ENCODE measurements around the gene BTRC.

Gene BTRC

DNA sequence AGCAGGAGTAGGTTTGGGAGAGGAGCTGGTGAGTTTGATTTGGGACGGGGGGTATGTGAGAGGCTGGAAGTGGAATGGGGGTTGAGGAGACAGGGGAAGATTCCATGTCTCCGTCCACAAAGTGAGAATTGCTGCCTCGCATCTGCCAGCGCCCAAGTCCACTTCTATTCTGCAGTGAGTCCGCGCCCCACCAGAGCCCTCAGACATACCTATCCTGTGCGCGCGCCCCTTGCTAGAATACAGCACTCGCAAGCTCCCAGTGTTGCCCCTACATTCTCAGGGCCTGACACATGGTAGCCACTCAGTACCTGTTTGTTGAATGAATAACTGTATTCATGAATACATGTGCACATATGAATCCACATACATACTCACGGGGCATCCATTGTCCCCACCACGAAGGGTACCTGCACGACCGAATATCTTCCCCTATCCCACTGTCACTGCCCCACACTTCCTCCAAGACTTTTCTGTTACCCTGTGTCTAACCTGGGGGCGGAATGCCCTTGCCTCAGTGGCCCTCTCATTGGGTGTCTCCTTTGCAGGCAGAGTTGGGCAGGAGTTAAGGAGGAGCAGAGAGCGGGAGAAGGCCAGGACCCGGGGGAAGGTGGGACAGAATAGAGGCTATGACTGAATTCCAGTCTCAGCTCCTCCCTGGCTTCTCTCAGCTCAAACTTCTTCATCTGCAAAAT is 214.2 kb downstream of the BTRC start:
- DNase-seq (ENCODE audit: low read depth) = no peak

DNA sequence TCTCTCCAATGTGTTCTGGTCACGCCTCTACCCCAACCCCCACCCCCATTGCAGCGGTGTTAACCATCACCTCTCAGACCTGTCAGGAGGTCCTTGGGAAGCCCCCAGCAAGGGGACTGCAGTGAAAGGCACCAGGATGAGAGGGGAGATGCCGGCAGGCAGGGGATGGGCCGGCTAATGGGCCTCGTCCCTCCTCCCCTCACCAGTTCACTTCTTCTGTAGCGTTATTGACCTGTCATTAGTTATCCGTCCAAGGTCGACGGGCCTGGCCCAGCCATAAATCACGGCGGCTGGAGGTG is 215.3 kb downstream of the BTRC start:
- no peak for DNase-seq (ENCODE audit: low read depth)

DNA sequence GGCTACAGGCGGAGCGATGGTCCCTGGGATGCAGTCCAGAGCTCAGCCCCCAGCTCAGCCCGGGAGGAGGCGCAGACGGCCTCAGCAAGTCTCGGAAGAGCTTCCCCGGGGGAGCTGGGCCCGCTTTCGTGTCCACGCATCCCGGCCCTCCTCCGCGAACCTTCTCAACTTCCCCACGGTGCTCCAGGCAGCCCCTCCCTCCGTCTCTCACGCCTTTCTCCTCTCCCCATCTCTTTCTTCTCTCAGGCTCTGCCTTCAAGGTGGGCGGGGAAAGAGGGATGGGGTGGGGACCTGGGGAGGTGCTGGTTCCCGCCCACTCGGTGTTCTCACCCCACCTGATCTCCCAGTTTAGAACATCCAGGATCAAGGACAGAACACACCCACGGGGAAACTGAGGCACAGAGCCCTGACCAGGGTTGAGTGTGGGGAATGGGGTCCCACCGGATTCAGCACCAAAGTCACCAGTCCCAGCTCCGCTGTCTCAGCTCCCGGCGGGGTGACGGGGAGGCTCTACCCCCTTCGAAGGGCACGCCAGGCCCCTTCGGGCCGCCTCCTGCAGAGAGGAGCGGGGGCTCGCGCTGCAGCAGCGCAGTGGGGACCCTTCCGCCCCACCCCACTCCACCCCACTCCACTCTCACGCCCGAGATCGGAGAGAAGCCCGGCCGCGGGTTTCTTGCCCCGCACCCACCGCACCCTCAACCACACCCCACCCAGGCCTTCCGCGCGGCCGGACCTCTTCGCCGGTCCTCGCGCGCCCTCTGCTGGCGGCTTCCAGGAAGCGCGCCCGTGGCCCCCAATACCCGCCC is 215.9 kb downstream of the BTRC start:
- peak; percentile 62 for DNase-seq (ENCODE audit: low read depth)

DNA sequence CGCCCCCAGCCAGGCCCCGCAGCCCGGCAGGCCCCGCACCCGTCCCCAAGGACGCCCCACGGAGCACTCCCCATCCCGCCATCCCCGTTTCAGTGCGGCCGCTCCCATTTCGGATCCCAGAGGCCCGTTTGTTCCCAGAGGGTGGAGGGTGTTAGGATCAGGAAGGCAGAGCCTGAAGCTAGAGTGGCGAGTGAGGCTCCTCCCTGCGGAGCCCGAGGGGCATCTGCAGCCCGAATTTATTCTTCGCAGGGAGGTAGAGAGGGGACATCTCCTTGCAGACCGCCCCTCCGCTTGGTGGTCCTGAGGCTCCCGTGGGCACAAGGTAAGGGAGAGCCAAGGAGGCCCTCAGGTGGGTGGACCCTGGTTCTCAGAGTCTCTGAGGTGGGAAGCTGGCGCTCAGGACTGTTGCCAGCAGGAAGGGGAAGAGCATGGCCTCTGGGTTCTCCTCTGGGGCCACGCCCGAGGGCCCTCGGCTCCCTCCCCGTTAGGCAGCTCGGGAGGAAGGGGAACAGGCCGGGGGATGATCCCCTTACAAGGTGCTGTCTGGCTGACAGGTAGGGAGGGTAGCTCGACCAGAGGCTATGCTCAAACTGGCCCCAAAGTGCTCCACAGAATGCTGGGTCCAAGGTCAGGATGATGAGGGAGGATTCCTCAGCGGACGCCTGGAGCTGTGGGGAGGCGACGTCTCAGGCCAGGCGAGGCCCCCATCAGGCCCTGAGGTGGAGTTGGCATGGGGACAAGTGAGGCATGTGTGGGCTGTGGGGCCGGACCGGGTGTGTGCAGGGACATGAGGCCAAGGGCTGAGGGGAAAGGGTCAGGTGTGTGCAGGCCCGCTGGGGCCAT is 216.7 kb downstream of the BTRC start:
- no peak for DNase-seq (ENCODE audit: low read depth)

DNA sequence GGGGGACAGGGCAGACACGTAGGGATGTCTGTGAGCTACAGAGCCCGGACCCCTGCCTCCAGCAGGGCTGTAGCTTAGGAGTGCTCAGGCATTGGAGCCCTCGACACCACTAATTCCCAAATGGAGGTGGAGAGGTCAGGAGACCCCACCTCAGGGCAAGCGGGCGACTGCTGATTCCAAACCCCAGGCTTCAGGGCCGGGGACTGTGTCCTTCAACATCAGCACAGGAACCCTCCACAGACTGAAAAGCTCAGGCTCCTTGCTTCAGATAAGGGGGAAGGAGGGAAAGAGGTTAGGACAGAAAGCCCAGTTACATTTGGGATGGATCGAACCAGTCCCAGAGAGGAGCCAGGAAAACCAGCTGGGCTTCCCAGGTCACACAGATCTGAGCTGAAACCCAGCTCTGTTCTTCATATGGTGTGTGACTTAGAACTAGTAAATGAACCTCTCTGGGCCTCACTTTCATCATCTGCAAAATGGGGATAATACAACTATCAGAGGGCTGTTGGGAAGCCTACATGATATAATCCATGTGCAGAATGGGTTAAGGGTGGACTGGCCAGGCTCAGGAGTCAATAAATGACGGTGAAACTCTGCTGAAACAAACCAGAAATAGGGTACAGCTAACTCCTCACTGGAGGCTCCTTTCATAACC is 217.4 kb downstream of the BTRC start:
- DNase-seq (ENCODE audit: low read depth) = no peak

DNA sequence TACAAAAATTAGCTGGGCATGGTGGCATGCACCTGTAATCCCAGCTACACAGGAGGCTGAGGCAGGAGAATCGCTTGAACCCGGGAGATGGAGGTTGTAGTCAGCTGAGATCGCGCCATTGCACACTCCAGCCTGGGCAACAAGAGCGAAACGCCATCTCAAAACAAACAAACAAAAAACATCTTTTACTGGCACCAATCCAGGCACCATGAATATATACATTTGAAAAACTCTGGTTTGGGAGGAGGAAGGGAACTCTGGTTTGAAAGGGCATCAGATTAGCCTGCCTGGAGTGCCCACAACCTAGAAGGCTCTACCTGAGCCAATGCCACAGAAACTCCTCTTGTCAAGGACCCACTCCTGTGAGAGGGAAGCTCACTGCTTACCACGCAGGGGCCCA is 218.2 kb downstream of the BTRC start:
- DNase-seq (ENCODE audit: low read depth) = no peak

DNA sequence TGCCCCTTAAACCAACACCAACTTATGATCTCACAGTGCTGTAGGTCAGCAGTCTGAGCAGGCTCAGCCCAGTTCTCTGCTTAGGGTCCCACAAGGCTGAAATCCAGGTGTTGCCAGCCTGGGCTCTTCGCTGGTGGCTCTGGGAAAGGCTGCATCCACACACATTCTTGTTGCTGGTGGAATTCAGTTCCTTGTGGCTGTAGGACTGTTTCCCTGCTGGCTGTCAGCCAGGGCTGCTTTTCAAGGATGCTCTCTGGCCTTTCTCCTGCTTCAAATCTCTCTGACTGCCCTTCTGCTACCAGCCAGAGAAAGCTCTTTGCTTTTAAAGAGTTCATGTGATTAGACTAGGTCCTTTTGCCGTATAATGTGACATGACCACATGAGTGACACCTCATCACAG is 218.8 kb downstream of the BTRC start:
- DNase-seq (ENCODE audit: low read depth) = no peak

DNA sequence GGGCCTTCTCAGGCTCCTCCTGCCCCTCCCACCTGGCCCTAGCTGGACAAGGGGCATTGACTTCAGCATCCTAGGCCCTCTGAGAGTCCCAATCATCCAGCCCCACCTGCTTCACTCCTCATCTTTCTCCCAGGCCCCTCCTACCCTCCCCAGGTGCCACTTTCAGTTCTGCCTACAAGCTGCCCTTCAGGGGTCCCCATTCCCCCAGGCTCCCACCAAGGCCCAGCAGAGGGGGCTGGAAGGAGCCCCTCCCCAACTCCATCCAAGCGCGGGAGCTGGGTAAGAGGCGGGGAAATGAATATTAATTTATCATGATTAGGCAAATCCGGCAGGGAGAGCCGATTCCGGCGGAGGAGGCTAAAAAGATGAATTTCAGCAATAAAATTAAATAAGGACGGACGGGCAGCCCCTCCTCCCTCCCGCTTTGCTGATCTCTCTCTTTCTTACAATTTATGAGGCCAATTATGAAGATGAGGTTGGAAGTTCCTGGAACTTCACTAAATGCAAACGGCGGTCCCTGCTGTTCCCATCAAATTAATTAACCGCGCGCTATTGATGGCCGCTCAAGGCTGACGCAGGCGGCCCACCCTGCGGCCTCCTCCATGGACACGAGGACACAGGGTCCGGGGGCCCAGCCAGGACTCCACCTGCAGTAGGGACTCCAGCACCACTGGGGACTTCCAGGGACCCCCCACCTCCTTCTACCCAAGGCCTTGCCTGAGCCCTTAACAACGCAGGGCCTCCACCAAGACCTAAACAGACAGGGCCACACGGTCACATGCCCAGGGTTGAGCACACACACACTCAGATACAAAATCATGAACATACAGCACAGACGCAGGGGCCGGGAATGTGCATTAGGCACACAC is 220.2 kb downstream of the BTRC start:
- DNase-seq (ENCODE audit: low read depth) = no peak

DNA sequence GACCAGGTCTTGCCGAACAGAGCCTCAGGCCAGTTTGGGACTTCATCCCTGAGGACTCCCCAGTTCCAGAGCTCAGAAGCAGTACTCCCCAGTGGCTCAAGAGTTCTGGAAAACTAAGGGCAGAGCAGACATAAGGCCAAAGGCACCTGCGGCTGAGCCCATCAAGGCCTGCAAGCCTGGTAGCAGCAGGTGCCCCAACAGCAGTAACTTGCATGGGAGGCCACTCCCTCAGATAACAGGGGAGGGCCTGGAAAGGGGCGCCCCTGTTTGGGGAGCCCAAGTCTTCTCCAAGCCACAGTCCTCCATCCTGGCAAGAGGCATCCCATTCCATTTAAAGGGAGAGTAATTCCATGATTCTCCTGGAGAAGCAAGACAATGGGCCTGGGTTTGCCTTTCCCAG is 221.1 kb downstream of the BTRC start:
- no peak for DNase-seq (ENCODE audit: low read depth)

DNA sequence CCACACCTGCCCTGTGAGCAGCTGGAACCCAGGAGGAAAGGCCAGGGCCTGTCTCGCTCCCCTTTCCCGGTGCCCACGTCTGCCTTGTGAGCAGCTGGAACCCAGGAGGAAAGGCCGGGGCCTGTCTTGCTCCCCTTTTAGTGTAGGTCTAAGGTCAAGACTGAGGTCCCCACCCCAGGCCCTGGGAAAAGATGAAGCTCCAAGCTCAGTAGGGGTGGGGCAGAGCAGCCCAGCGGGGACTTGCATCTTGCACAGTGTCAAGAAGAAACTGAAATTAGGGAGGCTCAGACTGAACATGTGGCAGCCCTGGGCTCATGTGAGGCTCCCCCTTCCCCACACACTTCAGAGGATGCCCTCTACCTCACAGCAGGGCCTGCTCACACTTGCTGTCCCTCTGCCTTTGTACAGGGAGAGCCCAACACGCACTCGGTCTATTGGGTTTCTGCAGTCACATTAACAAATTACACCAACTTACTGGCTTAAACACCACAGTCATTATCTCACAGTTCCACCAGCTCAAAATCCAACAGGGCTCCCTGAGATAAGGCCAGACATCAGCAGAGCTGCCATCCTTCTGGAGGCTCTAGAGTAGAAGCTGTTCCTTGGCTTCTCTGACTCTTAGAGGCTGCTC is 221.7 kb downstream of the BTRC start:
- no peak for DNase-seq (ENCODE audit: low read depth)

DNA sequence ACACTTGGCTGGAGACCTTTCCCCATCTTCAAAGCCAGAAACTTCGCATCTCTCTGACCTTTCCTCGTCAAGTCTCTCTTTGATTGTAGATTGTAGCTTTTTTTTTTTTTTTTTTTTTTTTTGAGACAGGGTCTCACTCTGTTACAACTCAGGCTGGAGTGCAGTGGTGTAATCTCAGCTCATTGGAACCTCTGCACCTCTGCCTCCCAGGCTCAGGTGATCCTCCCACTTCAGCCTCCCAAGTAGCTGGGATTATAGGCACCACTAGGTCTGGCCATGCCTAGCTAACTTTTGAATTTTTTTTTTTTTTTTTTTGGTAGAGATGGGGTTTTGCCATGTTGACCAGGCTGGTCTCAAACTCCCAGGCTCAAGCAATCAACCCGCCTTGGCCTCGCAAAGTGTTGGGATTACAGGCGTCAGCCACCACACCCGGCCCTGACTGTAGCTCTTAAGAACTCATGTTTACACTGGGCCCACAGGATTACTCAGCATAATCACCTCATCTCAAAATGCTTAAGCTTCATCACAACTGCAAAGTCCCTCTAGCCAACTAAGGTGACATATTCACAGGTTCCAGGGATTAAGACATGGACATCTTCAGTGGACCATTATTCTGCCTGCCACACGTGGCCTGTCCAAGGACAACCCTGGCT is 222.4 kb downstream of the BTRC start:
- DNase-seq (ENCODE audit: low read depth) = no peak

DNA sequence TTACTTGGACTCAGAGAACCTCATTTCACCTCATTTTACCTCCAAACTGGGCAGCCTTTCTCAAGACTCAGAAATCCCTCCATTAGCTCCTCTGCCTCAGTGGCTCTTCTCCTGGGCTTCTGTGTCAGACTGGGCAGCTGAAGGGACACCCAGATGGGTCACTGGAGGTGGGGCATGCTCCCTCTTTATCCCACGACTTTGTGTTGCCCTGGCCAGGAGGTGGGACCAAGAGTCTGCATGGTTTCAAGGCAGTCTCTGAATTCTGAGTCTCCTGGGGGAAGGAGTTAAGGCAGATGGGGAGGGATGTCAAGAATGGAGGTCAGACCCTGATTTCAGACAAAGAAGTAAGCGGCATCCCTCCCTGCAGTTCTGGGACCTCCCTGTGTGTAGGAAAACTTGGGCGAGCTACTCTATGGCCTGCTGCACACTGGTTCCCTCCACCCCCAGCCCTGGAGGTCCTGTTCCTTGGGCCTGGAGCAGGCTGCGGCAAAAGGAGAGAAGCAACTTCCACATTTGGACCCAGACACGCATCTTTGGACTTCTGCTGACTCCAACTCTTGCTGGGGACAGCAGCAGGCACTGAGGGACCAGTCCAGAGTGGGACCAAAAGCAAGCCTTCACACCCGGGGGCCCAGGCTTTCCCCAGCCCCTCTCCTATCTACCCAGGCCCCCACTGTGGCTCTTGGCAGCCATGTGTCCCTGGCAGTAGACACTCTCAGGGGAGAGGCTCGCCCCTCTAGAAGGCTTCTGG is 223.3 kb downstream of the BTRC start:
- DNase-seq (ENCODE audit: low read depth) = no peak

DNA sequence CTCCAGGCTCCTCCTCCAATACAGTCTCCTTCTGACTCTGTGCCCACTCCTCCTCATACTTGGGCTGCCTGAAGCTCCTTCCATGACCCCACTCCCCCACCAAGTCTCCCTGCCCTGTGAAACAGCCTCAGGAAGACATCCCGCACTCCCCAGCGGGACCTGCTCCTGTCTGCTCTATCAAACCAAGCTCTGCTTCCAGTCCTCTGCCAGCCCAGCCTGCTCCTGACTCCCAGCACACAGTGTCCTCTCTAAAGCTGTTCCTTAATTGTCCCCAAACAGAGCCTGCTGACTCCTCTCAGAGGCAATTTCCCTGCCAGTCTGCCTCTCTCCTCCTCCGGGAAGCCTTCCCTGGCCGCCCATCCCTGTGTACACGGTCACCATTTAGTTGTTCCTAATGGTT is 224.2 kb downstream of the BTRC start:
- DNase-seq (ENCODE audit: low read depth) = no peak

DNA sequence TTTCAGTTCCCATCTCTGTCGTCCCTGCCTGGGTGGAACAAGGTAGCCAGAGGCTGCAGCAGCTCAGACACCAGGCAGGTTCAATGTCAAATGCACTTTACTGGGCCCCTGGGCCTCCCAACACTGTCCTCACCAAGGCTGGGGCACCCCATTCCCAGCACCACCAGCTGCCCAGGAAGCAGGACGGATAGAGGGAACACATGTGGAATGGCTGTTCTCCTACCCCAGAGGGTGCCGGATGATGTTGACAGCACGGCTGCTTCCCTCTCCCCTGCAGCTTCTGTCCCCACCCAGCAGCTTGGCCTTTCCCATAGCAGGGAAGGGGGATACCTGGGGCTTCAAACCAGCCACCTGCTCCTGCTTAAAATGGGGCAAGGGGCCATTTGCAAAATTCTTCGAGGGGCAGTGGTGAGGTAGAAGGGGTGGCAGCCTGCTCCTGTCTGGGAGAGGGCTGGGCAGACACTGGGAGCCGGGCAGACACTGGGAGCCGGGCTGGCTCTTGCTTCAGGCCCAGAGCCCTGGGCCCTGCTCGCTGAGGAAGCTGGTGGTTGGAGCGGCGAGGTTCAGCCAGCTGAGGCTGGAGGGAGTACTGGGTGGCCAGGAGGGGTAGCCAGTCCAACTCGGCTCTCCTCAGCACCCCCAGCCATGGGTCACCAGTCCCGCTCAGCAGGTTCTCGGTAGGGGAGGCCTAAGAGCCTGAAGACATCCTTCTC is 225.0 kb downstream of the BTRC start:
- no peak for DNase-seq (ENCODE audit: low read depth)

DNA sequence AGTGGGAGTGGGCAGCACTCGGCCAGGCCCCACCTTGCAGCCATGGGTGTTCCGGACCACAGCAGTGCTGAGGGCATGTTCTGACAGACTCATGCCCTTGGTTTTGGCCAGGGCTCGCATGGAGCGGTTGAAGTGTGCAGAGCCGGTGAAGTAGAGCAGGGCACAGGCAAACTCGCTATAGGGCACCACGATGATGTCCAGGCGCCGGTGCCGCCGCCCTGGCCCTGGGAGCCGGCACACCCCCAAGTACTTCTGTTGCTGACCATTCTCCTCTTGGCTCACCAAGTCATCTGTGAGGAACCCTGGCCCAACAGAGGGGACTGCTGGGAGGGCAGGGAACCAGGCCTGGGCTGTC is 225.5 kb downstream of the BTRC start:
- no peak for DNase-seq (ENCODE audit: low read depth)

DNA sequence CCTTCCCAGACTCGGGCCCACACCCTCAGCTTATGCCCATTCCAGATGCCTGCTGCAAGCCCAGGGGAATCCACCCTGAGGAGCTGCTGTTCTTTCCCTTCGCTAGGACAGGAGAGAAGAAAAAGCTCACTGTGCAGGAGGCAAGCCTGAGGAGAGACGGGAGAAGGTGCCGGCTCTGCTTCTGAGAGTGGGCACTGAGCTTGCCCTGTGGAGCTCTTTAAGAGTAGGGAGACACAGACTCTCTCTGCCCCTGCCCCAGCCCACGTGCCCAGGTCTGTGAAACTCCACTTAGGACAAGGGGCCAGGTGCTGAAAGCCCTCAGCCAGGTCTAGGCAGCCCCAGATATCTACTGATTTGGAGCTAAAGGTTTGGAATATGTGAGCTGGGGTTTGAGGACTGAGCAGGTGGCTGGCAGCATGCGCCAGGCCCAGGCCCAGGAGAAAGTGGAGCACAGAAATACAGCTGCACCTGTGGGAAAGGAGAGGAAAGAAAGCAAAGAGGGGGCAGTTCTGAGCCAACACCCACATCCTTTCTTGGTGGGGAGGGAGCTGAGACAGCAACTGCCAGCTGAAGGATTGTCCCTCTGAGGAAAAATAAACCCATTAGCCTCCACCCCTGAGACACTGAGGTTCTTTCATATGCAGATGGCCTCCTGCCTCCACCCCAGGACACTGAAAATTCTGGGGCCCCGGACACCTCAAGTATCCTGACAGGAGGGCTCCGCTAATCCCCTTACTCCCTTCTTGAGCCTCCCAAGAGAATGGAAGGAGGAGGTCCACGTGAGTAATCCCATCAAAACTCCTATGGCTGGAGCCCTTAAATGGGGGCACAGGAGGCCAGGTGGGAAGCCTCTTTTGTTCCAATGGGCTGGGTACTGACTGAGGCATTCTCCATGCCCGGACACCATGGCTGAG is 226.8 kb downstream of the BTRC start:
- no peak for DNase-seq (ENCODE audit: low read depth)

DNA sequence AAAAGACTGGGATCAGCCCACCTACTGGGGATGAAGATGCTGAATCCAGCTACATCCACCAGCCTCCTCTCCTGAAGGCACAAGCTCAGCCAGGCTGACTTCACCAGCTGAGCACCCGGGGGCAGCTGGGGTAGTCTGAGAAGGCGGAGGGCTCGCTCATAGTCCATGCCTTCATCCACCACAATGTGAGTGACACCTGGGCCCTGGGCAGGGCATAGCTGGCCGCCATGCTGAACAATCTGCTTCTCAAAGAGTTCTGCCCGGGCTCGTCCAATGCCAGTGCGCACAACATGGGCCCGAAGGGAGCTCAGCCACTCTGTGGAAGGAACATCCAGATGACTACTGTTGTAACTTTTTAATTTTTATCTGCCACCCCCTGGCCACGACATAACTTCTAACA is 231.9 kb downstream of the BTRC start:
- no peak for DNase-seq (ENCODE audit: low read depth)

Data from stimulated activated CD8-positive, alpha-beta memory T cell treated with anti-CD3 and anti-CD28 coated beads, Interleukin-15, amount 100 ng/mL, for 1 hour (primary cell).